Prostate gland (tissue), 2 donors: ENCODE results near the gene POLR3C.

Experiments used
- CTCF ChIP-seq, 4 experiments: fragments of 200-600 bp in 2 of 4; fragments of 450-650 bp in 2 of 4; sonication (generic) in 2 of 4; IDR thresholded peaks; 1 replicate in 3 of 4; 2 replicates in 1 of 4; pipeline ENCODE4 v1.5.1; 2016 to 2019; ENCODE audit warnings: antibody characterized with exemption in 4 of 4, mild to moderate bottlenecking in 2 of 4, moderate library complexity in 2 of 4
- POLR2A ChIP-seq: fragments of 450-650 bp; IDR thresholded peaks from one replicate; pipeline ENCODE4 v1.6.1; 2016; ENCODE audit warnings: antibody characterized with exemption, mild to moderate bottlenecking
- POLR2AphosphoS5 ChIP-seq: sonication (generic); formaldehyde crosslinking; IDR thresholded peaks from one replicate; pipeline ENCODE4 v1.6.1; 2017; ENCODE audit warnings: antibody characterized with exemption

GRCh38 chr1:145827966-145828365 is 4.0 kb downstream of the POLR3C start:
- TF ChIP-seq POLR2A (no peak), POLR2AphosphoS5 (no peak), CTCF (IDR thresholded peaks at IDR 0.05) (no peak)
